ENCODE measurements around the gene SMKR1. TPM values are rescaled to one million over a fixed set of nuclear protein-coding genes. Genes with fewer than 3 reads are reported as not detected.

The SMKR1 gene
- 7.0 to 11.1 TPM (median 10.4 TPM) in 5 replicates for total RNA-seq (2022; extraction: Qiagen RNA extraction)

DNA sequence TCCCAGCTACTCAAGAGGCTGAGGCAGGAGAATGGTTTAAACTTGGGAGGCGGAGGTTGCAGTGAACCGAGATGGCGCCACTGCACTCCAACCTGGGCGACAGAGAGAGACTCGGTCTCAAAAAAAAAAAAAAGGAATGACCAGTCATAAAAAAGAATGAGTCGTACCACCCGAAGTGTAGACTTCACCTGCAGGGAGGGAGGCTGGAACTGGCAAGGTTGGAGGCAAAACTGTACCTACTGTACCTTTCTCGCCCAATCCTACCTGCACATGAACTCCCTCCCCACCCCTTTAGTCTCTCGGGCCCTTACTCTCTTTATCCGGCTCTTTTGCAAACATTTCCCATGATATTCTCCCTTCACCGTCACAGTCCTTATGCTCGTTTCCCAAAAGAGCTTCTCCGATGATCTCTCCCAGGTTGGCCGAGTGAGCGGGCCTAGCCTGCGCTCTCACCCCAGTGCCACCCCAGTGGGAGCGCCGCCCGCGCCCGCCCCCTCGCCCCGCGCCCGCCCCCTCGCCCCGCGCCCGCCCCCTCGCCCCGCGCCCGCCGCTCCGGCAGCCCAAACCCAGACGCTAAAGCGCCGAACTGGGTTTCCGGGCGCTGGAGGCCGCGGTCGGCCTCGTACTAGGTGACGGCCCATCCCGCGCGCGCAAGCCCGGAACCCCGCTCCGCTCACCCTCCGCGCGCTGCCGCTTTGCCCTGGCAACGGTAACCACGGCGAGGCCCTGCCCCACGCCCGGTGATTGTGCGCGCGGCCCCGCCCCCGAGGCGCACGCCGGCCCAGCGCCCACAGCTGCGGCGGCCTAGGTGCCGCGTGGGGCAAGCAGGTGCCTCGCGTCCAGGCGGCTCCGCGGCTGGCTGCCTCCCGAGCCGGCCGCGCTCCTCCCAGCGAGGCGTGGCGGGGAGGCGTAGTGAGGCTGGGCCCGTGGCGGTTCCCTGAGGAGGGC, at the start of gene SMKR1:
Gene SMKR1 (plus strand): TSS at position 772 of the 948 bp plus-strand sequence. CDS start 294 bp downstream, outside the sequence.

Other genes starting within 250 kb of the SMKR1 start
- gene STRIP2, start 68.1 kb upstream of the SMKR1 start, total RNA-seq (2022; extraction: Qiagen RNA extraction), result 4.9 to 7.1 TPM (median 6.1 TPM) in 5 replicates
- 9.2 to 11.8 TPM (median 11.2 TPM) in 5 replicates for gene NRF1, start 109.2 kb downstream of the SMKR1 start, total RNA-seq (2022; extraction: Qiagen RNA extraction)

All from A549 treated with Hydrocortisone at 1 μM for 4 hours (cell line).